HG03095 (cell line): ENCODE data around the gene LY6G5B.

Experiments
- ATAC-seq: cut with Tn5 transposase; IDR thresholded peaks from one replicate; pipeline ENCODE4 v1.9.1; 2021; ENCODE audit warnings: moderate library complexity; ENCODE audit not compliant: unreplicated experiment

Gene LY6G5B

DNA sequence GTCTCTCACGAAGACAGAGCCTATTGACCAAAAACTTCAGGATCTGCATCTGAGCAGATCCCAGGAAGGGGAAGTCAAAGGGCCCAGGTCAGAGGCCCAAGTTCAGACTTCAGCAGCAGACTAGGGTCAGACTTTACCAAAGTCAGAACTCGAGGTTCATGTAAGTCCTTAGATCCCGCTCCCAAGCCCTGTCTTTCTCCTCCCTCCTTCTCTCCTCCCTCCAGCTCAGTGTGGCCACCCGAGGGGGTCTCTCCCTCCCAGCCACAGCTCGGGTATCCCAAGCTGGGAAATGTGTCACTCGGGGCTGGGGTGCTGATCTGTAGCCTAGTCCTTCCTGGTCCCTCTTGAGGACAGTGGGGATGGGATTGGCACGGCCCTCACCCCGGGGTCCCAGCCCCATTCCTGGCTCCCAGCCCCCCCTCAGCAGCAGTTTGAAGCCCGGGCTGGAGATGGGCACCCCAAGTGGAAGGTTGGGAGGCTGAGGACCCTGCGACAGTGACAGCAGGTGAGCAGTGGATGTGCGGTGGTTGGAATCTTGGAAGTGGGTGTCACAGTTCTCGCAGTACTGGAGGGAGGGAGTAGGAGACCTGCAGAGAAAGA is 7.6 kb upstream of the LY6G5B start:
- ATAC-seq: no peak

DNA sequence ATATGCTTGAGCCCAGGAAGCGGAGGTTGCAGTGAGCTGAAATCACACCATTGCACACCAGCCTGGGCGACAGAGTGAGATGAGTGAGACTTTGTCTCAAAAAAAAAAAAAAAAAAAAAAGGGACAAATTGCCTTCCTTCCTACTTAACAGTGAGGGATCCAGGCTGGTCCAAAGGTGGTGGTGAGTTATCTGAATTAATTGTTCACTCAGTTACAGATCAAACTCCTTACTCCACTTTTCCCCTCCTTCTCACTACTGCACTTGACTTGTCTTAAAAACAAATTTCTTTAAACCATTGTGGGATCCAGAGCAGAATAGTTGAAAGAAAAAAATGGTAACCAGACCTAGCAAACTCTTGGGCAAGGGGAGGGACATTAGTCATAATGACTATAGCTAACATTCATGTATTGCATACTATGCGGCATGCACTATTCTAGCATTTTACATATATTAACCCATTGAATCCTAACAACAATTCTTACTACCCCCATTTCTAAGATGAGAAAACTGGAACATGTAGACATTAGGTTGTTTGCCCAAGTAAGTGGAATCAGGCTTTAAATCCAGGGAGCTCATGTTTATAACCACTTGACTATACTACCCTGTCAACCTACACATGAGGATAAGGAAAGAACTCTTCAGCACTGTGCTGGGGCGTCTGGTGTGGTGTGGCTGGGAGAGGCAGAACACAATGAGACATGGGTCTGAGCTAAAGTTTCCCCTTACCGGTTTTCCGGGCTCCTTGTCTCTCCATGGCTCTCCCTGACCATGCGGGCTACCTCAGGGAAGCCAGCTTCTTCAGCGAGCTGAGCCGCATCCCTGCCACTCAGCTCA is 6.4 kb upstream of the LY6G5B start:
- no peak for ATAC-seq

DNA sequence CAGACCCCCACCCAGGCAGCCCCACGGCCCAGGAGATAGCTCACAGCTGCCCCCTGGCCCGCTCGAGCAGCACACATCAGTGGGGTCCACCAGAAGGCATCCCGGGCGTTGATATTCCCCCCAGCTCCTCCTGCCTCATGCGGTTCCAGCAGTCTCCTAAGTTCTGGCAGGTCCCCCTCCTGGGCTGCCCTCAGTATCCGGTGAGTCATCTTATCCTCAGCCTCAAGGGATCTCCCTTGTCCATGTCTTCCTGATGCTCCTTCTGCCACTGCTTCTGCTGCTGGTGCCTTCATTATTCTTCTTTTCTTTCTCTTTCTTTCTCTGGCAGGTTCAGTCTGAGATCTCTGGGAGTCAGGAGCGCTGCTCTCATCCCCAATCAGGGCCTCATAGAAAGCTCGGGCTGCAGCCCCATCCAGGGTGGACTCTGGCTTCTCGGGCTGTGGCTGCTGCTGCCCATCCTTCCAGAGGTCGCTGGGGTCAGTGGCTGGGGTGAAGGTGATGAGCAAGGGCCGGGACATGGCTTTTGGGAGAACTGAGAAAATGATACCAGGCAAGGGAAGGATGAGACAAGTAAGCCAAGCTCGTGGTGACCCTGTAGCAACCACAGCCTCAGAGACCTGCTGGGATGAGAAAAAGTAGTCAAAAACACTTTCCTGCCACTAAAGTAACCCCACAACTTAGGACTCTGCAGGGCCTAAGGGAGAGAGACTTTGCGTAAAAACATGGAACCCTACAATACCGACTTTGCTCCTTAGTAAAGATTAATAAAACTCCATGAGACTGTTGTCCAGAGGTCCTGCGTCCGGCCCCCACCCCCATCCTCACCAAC is 5.6 kb upstream of the LY6G5B start:
- ATAC-seq: no peak

DNA sequence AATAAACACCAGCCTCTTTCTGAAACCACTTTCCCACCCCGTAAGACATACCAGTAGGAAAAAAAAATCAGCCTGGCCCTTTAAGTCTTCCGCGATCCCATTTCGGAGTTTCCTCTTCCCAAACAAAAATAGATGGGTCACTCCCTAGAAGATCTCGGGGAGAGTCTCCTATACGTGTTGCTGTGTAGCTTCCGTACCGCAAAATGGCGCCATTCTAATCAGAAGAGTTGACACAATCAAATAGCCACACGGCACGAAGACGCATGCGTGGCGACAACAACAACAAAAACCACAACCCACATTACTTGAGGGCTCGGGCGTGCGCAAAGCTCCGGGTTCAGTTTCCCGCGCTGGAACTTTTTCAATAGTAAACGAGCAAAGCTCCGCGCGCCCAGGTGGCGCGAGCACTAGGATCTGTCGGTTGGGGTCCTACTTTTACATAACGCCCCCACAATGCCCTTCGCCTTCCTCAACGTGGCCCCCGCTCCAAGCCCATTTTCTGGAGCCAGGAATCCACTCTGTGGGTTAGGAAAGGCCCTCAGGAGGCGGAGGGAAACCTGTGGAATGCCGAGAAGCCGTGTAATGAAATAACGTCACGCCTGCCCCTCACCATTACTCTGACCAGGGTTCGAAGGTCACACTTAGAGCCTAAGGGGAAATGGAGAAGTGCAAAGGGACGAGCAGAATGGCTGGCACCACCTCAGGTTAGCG is 4.8 kb upstream of the LY6G5B start, which contains the start of gene GPANK1:
Gene GPANK1 (minus strand): TSS at position 208 of the 711 bp plus-strand sequence. CDS start 519 bp downstream, outside the sequence.
- ATAC-seq: no peak

DNA sequence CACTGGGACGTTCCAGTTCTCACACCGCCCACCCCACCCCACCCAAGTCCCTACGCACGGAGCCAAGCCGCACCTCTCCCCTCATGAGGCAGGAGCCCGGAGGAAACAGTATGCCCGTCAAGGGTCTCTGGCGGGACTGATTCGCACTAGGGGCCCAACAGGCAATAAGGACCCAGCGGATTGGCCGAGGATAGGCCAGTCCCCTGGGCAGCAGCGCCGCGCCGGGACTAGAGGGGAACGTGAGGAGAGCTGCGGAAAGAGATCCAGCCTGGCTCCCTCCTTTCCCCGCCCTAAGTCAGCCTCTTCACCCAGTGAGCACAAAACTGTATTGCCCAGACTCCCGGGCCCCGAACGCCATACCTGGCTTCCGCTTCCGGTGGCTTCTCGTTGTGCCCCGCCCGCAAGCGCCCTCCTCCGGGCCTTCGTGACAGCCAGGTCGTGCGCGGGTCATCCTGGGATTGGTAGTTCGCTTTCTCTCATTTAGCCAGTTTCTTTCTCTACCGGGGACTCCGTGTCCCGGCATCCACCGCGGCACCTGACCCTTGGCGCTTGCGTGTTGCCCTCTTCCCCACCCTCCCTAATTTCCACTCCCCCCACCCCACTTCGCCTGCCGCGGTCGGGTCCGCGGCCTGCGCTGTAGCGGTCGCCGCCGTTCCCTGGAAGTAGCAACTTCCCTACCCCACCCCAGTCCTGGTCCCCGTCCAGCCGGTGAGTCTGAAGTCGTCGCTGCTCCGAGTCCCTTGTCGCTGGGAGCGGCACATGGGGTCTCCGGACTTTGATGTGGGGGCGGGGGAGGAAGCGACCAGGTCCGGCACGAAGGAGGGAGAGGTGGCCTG is 4.1 kb upstream of the LY6G5B start, which contains the start of gene CSNK2B:
Gene CSNK2B (plus strand): TSS at position 580 of the 836 bp plus-strand sequence. CDS start 752 bp downstream, outside the sequence.
- peak; percentile 75 for ATAC-seq

DNA sequence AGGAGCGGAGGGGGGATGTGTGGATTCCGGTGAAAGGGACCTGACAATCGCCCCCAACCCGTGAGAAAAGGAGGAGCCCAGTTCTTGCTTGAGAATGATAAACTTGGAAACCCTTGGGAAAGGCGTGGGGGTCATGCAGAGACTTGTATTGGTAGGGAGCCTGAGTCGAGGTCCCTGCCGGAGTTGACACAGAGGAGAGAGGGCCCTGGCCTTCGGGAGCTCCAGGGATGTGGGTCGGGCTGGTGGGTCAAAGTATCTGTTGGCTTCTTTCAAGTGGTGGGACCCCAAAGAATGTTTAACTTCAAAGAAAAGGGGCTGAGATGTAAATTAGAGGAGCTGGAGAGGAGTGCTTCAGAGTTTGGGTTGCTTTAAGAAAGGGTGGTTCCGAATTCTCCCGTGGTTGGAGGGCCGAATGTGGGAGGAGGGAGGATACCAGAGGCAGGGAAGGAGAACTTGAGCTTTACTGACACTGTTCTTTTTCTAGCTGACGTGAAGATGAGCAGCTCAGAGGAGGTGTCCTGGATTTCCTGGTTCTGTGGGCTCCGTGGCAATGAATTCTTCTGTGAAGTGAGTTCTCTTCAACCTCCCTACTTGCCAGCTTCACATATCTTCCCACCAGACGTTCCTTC is 3.3 kb upstream of the LY6G5B start:
- ATAC-seq: no peak

DNA sequence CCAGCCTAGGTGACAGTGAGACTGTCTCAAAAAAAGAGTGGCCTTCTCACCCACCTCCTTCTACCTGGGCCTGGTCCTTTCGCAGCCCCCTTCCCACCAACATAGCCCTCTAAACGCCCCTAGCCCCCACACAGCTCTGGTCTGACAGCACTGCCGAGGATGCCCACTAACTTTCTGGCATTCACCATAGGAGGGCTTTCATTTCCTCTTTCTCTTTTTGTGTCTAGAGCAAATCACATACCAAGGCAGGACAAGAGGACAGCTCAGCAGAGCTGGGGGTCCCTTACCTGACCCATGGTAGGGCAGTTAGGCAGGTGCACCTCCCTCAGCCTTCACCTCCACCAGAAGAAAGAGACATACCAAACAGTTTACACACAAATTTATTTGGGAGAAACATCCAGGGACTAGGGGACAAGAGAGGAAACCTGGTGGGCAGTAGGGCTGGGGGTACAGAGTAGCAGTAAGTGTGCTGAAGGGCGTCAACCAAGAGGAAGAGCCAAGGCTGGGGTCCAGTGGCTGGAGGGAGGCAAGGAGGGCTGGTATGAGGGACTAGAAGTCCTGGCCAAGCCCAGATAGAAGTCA is 6.6 kb downstream of the LY6G5B start:
- ATAC-seq: no peak

DNA sequence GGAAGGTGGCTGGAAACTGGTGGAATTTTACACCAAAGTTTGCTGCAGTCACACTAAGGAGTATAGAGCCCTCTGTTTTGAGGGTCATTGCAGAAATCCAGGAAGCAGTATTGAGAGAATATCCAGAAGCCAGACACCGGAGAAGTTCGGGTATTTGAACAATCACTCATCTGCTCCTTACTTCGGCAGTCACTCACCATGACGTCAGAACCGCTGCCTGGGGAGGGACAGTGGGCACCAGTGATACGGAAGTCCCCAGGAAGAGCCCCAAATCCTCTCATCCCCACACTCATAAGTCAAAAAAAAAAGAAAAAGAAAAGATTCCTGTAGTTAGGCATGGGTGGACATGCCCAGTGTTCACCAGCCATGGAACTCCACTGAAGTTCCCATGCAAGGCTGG is 7.1 kb downstream of the LY6G5B start:
- no peak for ATAC-seq

DNA sequence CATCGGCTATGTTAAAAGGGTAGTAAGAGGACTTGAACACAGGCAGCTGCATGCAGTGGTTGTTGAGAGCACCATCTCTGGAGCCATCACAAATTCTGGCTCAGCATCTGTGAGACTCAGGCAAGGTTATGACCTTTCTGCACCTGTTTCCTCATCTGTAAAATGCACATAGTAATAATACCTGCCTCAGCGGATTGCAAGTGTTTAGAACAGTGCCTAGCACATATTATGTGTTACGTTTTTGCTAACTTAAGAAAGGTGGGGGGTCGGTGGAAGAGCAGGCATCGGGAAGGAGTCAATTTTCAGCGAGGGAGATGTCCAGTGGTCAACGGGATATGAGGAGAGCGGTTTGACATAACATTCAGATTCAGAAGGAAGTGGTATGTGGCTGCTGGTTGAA is 8.2 kb downstream of the LY6G5B start:
- no peak for ATAC-seq

DNA sequence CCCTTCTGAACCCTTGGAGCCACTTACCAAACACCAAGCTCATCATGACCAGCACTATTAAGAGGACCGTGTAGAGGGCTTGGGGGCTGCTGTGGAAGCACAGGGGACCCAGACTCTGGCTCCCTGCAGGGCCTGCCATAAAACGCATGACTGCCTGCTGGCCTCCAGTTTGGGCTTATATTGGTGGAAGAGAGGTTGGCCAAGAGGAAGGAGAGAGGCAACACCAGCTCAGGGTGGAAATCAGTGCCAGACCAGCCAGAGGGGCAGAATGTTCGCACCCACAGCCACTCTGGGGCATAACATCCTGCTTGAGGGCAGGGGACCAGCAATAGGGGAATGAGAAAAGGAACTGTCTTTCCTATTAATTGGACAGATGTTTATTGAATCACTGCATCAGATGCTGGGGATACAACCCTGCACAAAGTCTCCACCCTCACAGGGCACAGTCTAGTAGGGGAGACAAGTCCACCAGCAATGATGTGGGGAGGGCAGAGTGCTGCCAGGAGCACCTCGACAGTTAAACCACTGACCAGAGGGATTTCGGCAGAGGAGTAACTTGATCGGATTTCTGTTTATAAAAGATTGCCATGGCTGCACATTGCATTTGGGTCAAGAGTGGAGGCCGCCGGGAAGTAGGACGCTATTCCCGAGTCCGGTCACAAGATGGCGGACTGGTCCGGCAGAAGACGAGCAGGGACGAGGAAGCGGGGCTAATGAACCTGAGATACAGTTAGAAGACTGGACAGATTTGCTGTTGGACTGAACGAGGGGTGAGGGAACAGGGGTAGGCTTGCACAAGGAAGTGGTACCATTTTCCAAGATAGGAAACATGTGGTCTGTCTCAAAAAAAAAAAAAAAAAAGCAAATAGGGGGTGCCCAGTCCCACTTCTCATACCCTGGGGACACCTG is 10.7 kb downstream of the LY6G5B start, which contains the start of gene LY6G5C:
Gene LY6G5C (minus strand): TSS at position 842 of the 909 bp plus-strand sequence. CDS start 694 bp downstream, at position 148.
- no peak for ATAC-seq

DNA sequence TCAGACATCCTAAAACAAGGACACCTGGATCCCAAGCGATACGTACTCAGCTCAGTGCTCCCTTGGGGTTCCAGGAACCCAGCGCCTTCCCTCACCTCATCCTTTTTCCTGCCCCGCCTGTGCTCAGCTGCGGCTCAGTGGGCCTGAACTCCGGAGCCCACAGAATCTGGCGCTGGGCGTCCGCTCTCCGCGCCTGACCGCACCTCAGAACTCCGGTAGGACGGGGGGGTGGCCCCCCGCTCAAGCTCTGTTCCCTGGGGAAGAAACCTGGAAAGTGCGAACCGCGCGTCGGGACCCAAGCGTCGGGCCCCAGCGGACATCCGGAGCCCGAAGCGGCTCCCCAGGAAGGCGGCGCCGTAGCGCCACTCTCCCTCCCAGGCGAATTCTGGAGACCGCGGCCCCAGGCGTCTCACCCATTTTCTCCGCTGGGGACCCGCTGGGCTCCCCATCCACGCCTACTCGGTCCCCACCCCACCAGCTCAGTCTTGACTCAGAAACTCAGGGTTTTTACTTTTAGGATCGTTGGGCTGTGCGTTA is 11.4 kb downstream of the LY6G5B start:
- ATAC-seq: no peak

DNA sequence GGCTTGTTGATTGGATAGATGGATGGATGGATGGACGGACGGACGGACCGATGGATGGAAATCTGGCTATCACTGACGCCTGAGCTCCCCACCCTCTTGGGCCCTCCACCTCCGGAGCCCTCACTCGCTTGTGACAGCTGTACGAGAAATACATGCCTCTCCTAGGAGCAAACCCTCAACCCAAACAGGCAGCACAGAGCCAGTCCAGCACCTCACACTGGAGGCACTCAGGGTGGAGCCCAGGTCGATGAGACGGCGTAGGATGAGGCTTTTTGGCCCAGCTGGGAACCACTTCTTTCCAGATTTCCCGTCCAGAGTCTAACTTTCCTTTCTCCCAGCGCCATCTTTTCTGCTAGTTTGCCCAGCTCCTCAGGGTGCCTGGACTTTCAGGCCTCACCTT is 13.8 kb downstream of the LY6G5B start:
- ATAC-seq: no peak

DNA sequence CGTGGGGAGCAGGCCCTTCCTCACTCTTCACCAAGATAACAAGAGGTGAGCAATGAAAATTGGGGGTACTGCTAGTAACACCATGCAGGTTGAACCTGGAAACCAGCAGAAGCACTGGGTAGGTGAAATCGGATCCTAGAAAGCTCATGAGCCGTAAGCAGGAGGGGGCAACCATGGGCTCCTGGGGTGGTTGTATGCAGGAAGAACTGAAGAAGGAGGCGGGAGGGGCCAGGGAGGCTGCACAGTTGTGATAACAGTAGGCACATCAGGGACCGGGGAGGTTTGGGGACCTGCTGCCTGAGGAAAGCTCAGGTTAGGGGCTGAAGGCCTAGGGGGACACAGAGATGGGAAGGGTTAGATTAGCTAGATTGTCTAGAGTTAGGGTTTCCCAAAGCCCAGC is 16.7 kb downstream of the LY6G5B start:
- ATAC-seq: no peak

DNA sequence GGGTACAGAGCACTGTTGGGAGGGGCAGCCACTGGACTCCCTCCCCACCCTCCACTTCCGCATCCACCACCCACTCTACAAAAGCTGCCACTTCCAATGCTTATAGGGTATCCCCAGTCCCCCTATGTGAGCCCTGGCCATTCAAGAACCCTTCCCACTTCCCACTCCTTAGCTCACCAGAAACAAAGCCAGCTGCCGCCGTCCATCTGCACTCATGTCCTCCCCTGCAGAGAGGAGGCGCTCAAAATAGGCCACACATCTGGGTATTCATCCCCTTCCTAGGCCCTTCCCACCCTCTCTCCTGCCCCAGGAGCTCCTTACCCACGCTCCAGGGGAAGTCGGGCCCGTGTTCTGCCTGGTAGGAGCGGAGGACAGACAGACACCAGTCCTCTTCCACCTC is 17.5 kb downstream of the LY6G5B start:
- ATAC-seq: no peak

DNA sequence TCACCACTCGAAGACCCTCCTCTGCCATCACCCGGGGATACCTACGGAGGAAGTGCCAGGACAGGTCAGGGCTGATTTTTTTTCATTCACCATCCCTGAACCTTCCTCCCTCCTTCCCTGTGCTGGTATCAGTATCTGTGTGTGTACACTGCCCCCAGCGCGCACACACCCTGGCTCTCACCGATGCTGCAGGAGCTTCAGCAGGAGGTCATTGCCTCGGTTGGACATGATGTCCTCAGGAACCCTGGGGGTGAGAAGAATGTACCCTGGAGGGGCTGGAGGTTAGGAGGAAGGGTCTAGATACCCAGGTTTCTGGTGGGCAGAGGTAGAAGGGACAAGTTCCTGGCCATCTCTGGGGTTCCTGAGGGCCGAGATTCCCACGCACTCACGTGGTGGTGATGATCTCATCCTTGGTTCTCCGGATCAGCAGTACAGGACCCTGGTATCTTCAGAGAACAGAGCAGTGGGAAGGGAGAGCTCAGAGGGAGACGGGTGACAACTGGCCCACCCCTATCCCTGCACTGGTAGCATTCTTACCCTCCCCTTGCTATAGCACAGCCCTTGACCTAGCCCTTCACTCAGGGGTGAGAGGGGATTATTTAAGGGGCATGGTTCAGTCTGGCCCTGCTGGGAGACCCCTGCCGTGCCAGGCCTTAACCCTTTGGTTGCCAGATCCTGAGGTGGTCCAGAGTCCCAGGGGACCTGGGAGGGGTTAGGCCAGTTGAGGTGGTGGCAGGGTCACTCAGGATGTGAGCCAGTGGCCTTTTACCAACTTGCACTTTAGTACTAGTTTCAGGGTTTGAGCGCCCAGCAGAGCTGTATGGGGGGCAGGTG is 18.3 kb downstream of the LY6G5B start:
- no peak for ATAC-seq

DNA sequence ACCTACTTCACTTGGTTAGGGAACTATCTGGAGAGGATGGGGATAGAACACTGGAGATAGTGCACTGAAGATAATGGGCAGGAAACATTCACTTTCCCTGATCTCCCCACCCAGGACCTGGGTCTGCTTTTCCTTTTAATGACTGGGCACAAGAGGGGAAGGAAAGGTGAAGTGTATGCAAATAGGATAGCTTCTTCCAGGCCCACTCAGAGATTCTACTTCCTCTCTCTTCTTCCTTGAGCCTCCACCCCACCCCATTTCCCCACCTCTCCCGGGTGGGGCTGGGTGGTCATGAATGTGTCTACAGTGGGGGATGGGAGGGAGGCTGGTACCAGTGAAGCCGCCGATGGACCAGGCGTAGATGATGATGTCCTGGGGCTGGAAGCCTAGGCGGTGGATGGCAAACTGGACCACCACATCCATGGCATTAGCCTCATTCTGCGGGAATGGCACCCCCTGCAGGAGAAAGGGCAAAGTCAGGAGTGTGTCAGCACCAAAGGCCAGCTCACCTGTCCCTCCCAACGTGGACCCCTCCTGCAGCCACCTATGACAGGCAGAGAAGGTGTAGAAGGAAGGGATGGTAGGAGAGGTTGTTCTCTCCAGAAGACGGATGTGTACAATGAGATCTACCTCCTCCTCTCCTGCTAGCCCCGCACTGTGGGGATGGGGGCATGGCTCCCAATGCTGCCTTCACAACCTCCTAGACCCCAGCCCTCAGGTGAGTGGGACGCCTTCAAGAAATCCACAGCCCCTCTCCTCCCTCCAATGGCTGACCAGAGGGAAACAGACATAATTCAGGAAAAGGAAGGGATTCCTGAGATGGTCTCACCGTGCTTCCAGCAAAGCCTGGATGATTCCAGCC is 19.7 kb downstream of the LY6G5B start:
- no peak for ATAC-seq
